ENCODE data around the gene DACH1. TPM values are rescaled to one million over a fixed set of nuclear protein-coding genes. Genes with fewer than 3 reads are reported as not detected.

DACH1 gene
- total RNA-seq, 1 experiment from 2014 or later: not detected

- H3K27ac ChIP-seq (ENCODE audit: low read depth, low read length): no peak overlapping the region
- DNase-seq (ENCODE audit: low read depth, low spot score): no peak
- POLR2A ChIA-PET: no interaction called here
- ATAC-seq: no peak
- H3K9me3 ChIP-seq (ENCODE audit: control insufficient read depth in 1 of 2, insufficient read depth in 1 of 2, low read depth in 1 of 2, low read length in 2 of 2): no peaks in the 10 kb centered on the region; a peak in 1 of 4 replicates
- no peaks in the 10 kb centered on the region for H3K36me3 ChIP-seq (ENCODE audit: control insufficient read depth in 1 of 2, insufficient read depth in 2 of 2, low read length in 2 of 2)
- CTCF ChIA-PET: no interaction called here
- H4K20me1 ChIP-seq (ENCODE audit: insufficient read depth): no peaks in the 10 kb centered on the region
- intact Hi-C loops (cut with micrococcal nuclease): no loop called here
- H3K4me1 ChIP-seq (ENCODE audit: control insufficient read depth in 1 of 2, insufficient read depth in 2 of 2, low read length in 2 of 2): no peaks in the 10 kb centered on the region
- H2AFZ ChIP-seq (ENCODE audit: low read depth, low read length, poor library complexity, severe bottlenecking): no peak overlapping the region
- H3K4me3 ChIP-seq (replicated peaks in 1 of 2; ENCODE audit: low read depth in 1 of 2, low read length in 2 of 2): no peak overlapping the region
- BruUV-seq (replicated peaks): no TSS peak
- H3K79me2 ChIP-seq (ENCODE audit: insufficient read depth, low read length): no peaks in the 10 kb centered on the region
- no peaks in the 10 kb centered on the region for H3K27me3 ChIP-seq (ENCODE audit: insufficient read depth, low read length)
- H3K4me2 ChIP-seq (ENCODE audit: low read length): no peak overlapping the region
- no peaks in the 10 kb centered on the region for H3K9me2 ChIP-seq (ENCODE audit: insufficient read depth)
- RAD21 ChIA-PET (ENCODE audit: low non-redundant PET in 1 of 2, low total read pairs in 2 of 2, uncharacterized antibody in 2 of 2, unreplicated experiment in 2 of 2): no interaction called here
- H3K9ac ChIP-seq (ENCODE audit: low read length): no peak overlapping the region
- TF ChIP-seq, protein P1, sequence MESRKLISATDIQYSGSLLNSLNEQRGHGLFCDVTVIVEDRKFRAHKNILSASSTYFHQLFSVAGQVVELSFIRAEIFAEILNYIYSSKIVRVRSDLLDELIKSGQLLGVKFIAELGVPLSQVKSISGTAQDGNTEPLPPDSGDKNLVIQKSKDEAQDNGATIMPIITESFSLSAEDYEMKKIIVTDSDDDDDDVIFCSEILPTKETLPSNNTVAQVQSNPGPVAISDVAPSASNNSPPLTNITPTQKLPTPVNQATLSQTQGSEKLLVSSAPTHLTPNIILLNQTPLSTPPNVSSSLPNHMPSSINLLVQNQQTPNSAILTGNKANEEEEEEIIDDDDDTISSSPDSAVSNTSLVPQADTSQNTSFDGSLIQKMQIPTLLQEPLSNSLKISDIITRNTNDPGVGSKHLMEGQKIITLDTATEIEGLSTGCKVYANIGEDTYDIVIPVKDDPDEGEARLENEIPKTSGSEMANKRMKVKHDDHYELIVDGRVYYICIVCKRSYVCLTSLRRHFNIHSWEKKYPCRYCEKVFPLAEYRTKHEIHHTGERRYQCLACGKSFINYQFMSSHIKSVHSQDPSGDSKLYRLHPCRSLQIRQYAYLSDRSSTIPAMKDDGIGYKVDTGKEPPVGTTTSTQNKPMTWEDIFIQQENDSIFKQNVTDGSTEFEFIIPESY (IDR thresholded peaks at IDR 0.05; ENCODE audit: extremely low read depth, insufficient replicate concordance, low read length): no peak
- no peak for TF ChIP-seq RAD21 (IDR thresholded peaks at IDR 0.05; ENCODE audit: low read depth)
- TF ChIP-seq ATF3 (IDR thresholded peaks at IDR 0.05): no peak
- TF ChIP-seq ZFX (IDR thresholded peaks at IDR 0.05): no peak
- no peak for TF ChIP-seq EZH2 (IDR thresholded peaks at IDR 0.05)
- TF ChIP-seq MAX (IDR thresholded peaks at IDR 0.05): no peak
- TF ChIP-seq CEBPB (IDR thresholded peaks at IDR 0.05; ENCODE audit: low read depth): no peak
- no peak for TF ChIP-seq SP1 (IDR thresholded peaks at IDR 0.05; ENCODE audit: low read depth)
- no peak for TF ChIP-seq POLR2AphosphoS5 (IDR thresholded peaks at IDR 0.05; ENCODE audit: low read depth, low read length)
- no peak for TF ChIP-seq TCF7L2 (IDR thresholded peaks at IDR 0.05; ENCODE audit: borderline replicate concordance, extremely low read depth, insufficient read depth, insufficient read length)
- TF ChIP-seq YY1 (IDR thresholded peaks at IDR 0.05; ENCODE audit: extremely low read depth, insufficient replicate concordance, low read depth, low read length): no peak
- no peak for TF ChIP-seq CTCF (IDR thresholded peaks at IDR 0.05 in 2 of 3, conservative IDR thresholded peaks at IDR 0.05 in 1 of 3; ENCODE audit: borderline replicate concordance in 1 of 3, insufficient read depth in 1 of 3, low read depth in 2 of 3, low read length in 2 of 3)
- no peak for TF ChIP-seq ELF1 (IDR thresholded peaks at IDR 0.05; ENCODE audit: borderline replicate concordance, low read depth)
- TF ChIP-seq CBX3 (IDR thresholded peaks at IDR 0.05; ENCODE audit: low read depth): no peak
- TF ChIP-seq JUND (IDR thresholded peaks at IDR 0.05): no peak
- TF ChIP-seq FOSL1 (IDR thresholded peaks at IDR 0.05; ENCODE audit: low read depth): no peak
- TF ChIP-seq EGR1 (IDR thresholded peaks at IDR 0.05; ENCODE audit: low read depth): no peak
- TF ChIP-seq, protein P2, sequence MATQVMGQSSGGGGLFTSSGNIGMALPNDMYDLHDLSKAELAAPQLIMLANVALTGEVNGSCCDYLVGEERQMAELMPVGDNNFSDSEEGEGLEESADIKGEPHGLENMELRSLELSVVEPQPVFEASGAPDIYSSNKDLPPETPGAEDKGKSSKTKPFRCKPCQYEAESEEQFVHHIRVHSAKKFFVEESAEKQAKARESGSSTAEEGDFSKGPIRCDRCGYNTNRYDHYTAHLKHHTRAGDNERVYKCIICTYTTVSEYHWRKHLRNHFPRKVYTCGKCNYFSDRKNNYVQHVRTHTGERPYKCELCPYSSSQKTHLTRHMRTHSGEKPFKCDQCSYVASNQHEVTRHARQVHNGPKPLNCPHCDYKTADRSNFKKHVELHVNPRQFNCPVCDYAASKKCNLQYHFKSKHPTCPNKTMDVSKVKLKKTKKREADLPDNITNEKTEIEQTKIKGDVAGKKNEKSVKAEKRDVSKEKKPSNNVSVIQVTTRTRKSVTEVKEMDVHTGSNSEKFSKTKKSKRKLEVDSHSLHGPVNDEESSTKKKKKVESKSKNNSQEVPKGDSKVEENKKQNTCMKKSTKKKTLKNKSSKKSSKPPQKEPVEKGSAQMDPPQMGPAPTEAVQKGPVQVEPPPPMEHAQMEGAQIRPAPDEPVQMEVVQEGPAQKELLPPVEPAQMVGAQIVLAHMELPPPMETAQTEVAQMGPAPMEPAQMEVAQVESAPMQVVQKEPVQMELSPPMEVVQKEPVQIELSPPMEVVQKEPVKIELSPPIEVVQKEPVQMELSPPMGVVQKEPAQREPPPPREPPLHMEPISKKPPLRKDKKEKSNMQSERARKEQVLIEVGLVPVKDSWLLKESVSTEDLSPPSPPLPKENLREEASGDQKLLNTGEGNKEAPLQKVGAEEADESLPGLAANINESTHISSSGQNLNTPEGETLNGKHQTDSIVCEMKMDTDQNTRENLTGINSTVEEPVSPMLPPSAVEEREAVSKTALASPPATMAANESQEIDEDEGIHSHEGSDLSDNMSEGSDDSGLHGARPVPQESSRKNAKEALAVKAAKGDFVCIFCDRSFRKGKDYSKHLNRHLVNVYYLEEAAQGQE (IDR thresholded peaks at IDR 0.05; ENCODE audit: low read depth): no peak
Observed at GRCh38 chr13:71395053-71395452, 472.0 kb downstream of the DACH1 start.

All from HCT116 (cell line).